ENCODE data around the gene OR10D3. TPM values are rescaled to one million over a fixed set of nuclear protein-coding genes. Genes with fewer than 3 reads are reported as not detected.

OR10D3 gene
- total and polyA plus RNA-seq, 2 of the 13 experiments (the other 11 are each of a cell fraction or from before 2014, with no cell fraction given): not detected

GRCh38 chr11:124190298-124191139 is 7.4 kb downstream of the OR10D3 start (continued):
- TF ChIP-seq HNF4G (IDR thresholded peaks at IDR 0.05; ENCODE audit: borderline replicate concordance, low read depth, low read length) (no peak), HNF4G (CRISPR knock-in tag; IDR thresholded peaks at IDR 0.05; ENCODE audit: borderline replicate concordance, low read depth) (no peak), TCF7 (IDR thresholded peaks at IDR 0.05; ENCODE audit: low read depth) (no peak), CREBL2 (CRISPR knock-in tag; IDR thresholded peaks at IDR 0.05; ENCODE audit: borderline replicate concordance) (no peak), ZNF10 (CRISPR knock-in tag; IDR thresholded peaks at IDR 0.05; ENCODE audit: borderline replicate concordance, low read depth) (no peak), MATR3 (CRISPR knock-in tag; IDR thresholded peaks at IDR 0.05) (no peak), HNRNPH1 (optimal IDR thresholded peaks at IDR 0.05; ENCODE audit: low read depth, low read length) (no peak), ZBTB46 (CRISPR knock-in tag; IDR thresholded peaks at IDR 0.05; ENCODE audit: borderline replicate concordance) (no peak)

- POLR2A ChIA-PET: no interaction called here
- Histone ChIP-seq H3K79me2 (ENCODE audit: insufficient read depth, low read length) (no peaks in the 10 kb centered on the region), H3K4me2 (ENCODE audit: low read depth, low read length) (no peak overlapping the region), H3K27me3 (ENCODE audit: control insufficient read depth in 1 of 2, insufficient read depth in 2 of 2, low read length in 2 of 2) (no peaks in the 10 kb centered on the region), H3K4me3 (replicated peaks in 1 of 3; ENCODE audit: insufficient read depth in 1 of 3, low read depth in 2 of 3, low read length in 3 of 3) (no peak overlapping the region), H2AFZ (ENCODE audit: low read length) (no peak overlapping the region), H4K20me1 (ENCODE audit: insufficient read depth, low read length) (no peaks in the 10 kb centered on the region), H3K4me1 (ENCODE audit: insufficient read depth, low read length) (no peaks in the 10 kb centered on the region), H3K9me3 (ENCODE audit: low read length) (no peaks in the 10 kb centered on the region), H3K27ac (ENCODE audit: extremely low read length, insufficient read depth, low read length) (no peak overlapping the region), H3K36me3 (replicated peaks in 1 of 2; ENCODE audit: control insufficient read depth in 1 of 2, insufficient read depth in 2 of 2, low read length in 2 of 2) (no peaks in the 10 kb centered on the region), H3K9ac (ENCODE audit: insufficient read depth, low read depth, low read length) (no peak overlapping the region)
- 12% methylated on average over 6 of the region's 6 CpGs for WGBS (ENCODE audit: low lambda C conversion rate)
- no peak for TF ChIP-seq ZFP90 (CRISPR knock-in tag; IDR thresholded peaks at IDR 0.05; ENCODE audit: borderline replicate concordance)
- no peak for TF ChIP-seq ZNF274 (CRISPR knock-in tag; IDR thresholded peaks at IDR 0.05)
- no peak for TF ChIP-seq POLR2A (IDR thresholded peaks at IDR 0.05; ENCODE audit: insufficient read depth in 1 of 2, low read depth in 2 of 2, low read length in 2 of 2)
- no peak for TF ChIP-seq PHF5A (CRISPR knock-in tag; IDR thresholded peaks at IDR 0.05; ENCODE audit: low read depth, unreplicated experiment)
- TF ChIP-seq ATF3 (CRISPR knock-in tag; IDR thresholded peaks at IDR 0.05): no peak
- CTCF ChIA-PET (ENCODE audit: low intra/inter-chr PET ratio, low total read pairs): no interaction called here
- in situ Hi-C loops (cut with HindIII; ENCODE audit: extremely low pct_ligation_motif_present, low pct_unique_long_range_greater_than_20kb) (no loop called here), intact Hi-C loops (cut with micrococcal nuclease; ENCODE audit: unreplicated experiment) (no loop called here)
- ATAC-seq (no peak), FAIRE-seq (no peak), DNase-seq (ENCODE audit: low spot score) (no peak)
- BruUV-seq (replicated peaks): no TSS peak
These were observed 10.3 kb downstream of the OR10D3 start for GRCh38 chr11:124193221-124194010.

Measured in HepG2 (cell line).